ENCODE measurements around the gene HBM. TPM values are rescaled to one million over a fixed set of nuclear protein-coding genes. Genes with fewer than 3 reads are reported as not detected.
A peak's percentile ranks its signal among the peaks of the same experiment; 100 is the strongest.

Gene HBM
- total and polyA plus RNA-seq, 5 donors: not detected

DNA sequence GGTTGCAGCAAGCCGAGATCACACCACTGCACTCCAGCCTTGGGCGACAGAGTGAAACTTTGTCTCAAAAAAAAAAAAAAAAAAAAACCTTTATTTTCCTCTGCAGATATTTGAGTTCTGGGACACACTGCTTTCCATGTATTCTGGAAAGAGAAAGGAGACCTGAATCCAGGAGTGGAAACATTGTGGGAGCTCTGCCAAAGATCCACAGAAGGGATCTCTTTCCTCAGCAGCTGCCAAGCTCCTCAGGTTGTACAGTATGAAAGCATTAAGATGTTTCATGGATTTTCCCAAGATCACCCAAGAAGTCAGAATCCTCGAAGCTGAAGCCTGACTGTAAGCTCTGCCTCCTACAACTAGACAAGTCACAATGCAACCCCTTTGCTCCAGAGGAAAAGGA, 40.8 kb upstream of the HBM start:
- DNase-seq (no peak), ATAC-seq (no peak)
- Histone ChIP-seq H3K27ac (ENCODE audit: low read length) (no peak overlapping the region), H3K4me1 (ENCODE audit: control insufficient read depth, insufficient read depth, low read length) (no peaks in the 10 kb centered on the region), H3K9me3 (ENCODE audit: control insufficient read depth, low read length) (no peaks in the 10 kb centered on the region), H3K27me3 (ENCODE audit: control insufficient read depth, insufficient read depth) (no peaks in the 10 kb centered on the region), H3K4me3 (ENCODE audit: low read length) (no peak overlapping the region)
- WGBS: 85% methylated on average over 3 of the region's 3 CpGs
- intact Hi-C loops (cut with DNase I): no loop called here

DNA sequence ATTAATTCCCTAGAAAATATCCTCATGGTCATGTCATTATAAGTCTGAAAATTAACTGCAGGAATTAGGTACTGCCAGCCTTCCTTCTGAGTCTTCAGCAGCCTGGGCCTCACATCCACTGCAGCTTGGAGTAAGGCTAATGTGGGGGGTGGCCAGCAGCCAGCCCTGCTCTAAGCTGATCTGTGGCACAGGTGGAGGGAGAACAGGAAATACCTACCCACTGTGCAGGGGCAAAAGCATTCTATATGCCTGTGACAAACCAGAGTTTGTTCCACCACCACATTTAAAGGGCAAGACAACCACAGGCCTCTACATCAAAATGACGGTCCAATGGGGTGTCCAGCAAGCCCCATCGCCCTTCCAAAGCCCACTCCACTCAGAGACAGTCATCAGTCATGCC, 36.7 kb upstream of the HBM start:
- Histone ChIP-seq H3K27me3 (ENCODE audit: control insufficient read depth, insufficient read depth) (no peaks in the 10 kb centered on the region), H3K4me3 (ENCODE audit: low read length) (no peak overlapping the region), H3K27ac (ENCODE audit: low read length) (no peak overlapping the region), H3K9me3 (ENCODE audit: control insufficient read depth, low read length) (no peaks in the 10 kb centered on the region), H3K4me1 (ENCODE audit: control insufficient read depth, insufficient read depth, low read length) (no peaks in the 10 kb centered on the region)
- intact Hi-C loops (cut with DNase I): no loop called here
- WGBS: 95% methylated on average over 2 of the region's 2 CpGs
- ATAC-seq (no peak), DNase-seq (no peak)

DNA sequence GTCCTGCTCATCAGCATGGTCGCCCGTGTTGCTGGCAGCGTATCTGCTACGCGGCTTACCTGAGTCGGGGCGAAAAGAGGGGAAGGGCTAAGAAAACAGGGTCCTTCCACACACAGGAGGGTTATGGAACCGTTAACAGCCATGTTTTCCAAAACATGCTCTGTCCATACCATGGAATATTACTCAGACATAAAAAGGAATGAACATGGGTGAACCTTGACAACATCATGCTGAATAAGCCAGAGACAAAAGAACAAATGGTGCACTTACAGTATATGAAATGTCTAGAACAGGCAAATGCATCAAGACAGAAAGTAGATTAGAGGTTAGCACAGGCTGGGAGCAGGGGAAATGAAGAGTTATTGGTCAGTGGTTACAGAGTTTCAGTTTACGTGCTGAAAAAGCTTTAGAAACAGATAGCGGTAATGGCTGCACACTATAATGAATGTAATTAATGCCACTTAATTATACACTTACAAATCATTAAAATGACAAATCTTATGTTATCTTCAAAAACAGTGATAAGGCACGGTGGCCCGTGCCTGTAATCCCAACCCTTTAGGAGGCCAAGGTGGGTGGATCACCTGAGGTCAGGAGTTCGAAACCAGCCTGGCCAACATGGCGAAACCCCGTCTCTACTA, 35.1 kb upstream of the HBM start:
- WGBS: 96% methylated on average over 15 of the region's 15 CpGs
- no peak for ATAC-seq
- Histone ChIP-seq H3K9me3 (ENCODE audit: control insufficient read depth, low read length) (no peaks in the 10 kb centered on the region), H3K4me3 (ENCODE audit: low read length) (no peak overlapping the region), H3K27ac (ENCODE audit: low read length) (no peak overlapping the region), H3K4me1 (ENCODE audit: control insufficient read depth, insufficient read depth, low read length) (no peaks in the 10 kb centered on the region), H3K27me3 (ENCODE audit: control insufficient read depth, insufficient read depth) (no peaks in the 10 kb centered on the region)
- no peak for DNase-seq
- intact Hi-C loops (cut with DNase I): no loop called here

DNA sequence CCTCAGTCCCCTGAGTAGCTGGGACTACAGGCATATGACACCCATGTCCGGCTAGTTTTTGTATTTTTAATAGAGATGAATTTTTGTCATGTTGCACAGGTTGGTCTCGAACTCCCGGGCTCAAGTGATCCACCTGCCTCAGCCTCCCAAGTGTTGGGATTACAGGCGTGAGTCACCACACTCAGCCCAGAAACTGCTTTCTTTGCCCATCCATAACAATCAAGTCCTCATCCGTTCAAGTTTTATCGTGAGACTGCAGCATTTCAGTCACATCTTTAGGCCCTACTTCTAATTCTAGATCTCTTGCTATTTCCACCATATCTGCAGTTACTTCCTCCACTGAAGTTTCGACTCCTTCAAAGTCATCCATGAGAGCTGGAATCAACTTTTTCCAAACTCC, 33.7 kb upstream of the HBM start:
- peaks cover under 1% of the 10 kb centered on the region for H3K4me1 ChIP-seq (ENCODE audit: control insufficient read depth, insufficient read depth, low read length)
- H3K27ac ChIP-seq (ENCODE audit: low read length): no peak overlapping the region
- H3K27me3 ChIP-seq (ENCODE audit: control insufficient read depth, insufficient read depth): no peaks in the 10 kb centered on the region
- H3K9me3 ChIP-seq (ENCODE audit: control insufficient read depth, low read length): no peaks in the 10 kb centered on the region
- H3K4me3 ChIP-seq (ENCODE audit: low read length): no peak overlapping the region
- 94% methylated on average over 7 of the region's 7 CpGs for whole genome bisulfite sequencing
- no peak for DNase-seq
- ATAC-seq: no peak
- intact Hi-C loops (cut with DNase I): no loop called here

DNA sequence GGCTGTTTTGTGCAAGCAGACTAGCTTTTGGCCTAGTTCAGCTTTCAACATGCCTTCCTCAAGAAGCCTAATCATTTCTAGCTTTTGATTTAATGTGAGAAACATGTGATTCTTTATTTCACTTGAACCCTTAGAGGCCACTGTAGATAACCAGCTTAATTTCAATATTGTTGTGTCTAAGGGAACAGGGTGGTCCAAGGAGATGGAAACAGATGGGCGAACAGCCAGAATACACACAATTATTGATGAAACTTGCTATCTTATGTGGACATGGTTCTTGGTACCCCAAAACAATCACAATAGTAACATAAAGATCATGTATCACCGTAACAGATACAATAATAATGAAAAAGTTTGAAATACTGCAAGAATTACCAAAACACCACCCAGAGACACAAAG, 32.1 kb upstream of the HBM start:
- intact Hi-C loops (cut with DNase I): no loop called here
- H3K4me3 ChIP-seq (ENCODE audit: low read length): no peak overlapping the region
- no peak for ATAC-seq
- peaks cover 2% of the 10 kb centered on the region for H3K4me1 ChIP-seq (ENCODE audit: control insufficient read depth, insufficient read depth, low read length)
- H3K9me3 ChIP-seq (ENCODE audit: control insufficient read depth, low read length): no peaks in the 10 kb centered on the region
- DNase-seq: no peak
- 94% methylated on average over 2 of the region's 2 CpGs for WGBS
- no peak overlapping the region for H3K27ac ChIP-seq (ENCODE audit: low read length)
- H3K27me3 ChIP-seq (ENCODE audit: control insufficient read depth, insufficient read depth): no peaks in the 10 kb centered on the region

DNA sequence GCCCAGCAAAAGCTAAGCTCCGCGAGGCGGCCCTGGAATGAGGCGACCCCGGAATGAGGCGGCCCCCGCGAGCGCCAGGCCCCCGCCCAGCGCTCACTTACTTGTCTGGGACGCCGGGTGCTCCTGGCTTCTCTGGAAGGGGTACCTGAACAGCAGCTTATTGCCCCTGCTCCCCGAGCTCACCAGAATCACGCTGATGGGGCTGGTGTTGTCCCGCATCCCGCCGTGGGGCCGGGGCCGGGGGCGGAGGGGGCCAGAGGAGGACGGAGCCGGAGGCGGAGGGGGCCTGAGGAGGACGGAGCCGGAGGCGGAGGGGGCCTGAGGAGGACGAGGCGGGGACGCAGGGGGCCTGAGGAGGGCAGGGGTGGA, 27.7 kb upstream of the HBM start:
- under 1% methylated on average over 30 of the region's 30 CpGs for WGBS
- Histone ChIP-seq H3K4me1 (ENCODE audit: control insufficient read depth, insufficient read depth, low read length) (peaks cover 2% of the 10 kb centered on the region), H3K27ac (ENCODE audit: low read length) (no peak overlapping the region), H3K4me3 (ENCODE audit: low read length) (peak overlapping the region; percentile 97), H3K27me3 (ENCODE audit: control insufficient read depth, insufficient read depth) (no peaks in the 10 kb centered on the region), H3K9me3 (ENCODE audit: control insufficient read depth, low read length) (no peaks in the 10 kb centered on the region)
- DNase-seq (peak; percentile 25 to 69 (median 65)), ATAC-seq (peak; percentile 39 to 48)
- intact Hi-C loops (cut with DNase I): no loop called here

DNA sequence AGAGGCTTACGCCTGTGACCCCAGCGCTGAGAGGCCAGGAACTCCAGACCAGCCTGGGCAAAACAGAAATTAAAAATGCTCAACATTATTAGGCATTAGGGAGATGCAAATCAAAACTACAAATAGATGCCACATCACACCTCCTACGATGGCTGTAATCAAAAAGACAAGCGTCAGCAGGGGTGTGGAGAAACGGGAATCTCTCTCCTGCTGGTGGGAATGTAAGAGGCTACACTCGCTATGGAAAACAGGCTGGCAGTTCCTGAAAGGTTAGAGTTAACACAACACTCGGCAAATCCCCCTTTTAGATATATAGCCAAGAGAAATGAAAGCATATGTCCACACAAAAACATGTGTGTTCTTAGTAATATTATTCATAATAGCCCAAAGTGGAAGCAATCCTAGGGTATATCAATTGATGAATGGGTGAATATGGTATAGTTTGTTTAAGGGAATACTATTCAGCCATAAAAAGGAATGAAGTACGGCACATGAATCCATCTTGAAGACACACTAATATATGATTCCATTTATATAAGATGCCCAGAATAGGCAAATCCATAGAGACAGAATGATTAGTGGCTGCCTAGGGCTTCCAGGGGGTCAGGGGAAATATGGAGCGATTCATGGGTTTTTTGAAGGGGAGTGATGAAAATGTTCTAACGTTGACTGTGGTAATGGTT, 25.5 kb upstream of the HBM start:
- no peaks in the 10 kb centered on the region for H3K27me3 ChIP-seq (ENCODE audit: control insufficient read depth, insufficient read depth)
- DNase-seq (no peak), ATAC-seq (no peak)
- no peaks in the 10 kb centered on the region for H3K9me3 ChIP-seq (ENCODE audit: control insufficient read depth, low read length)
- peaks cover 2% of the 10 kb centered on the region for H3K4me1 ChIP-seq (ENCODE audit: control insufficient read depth, insufficient read depth, low read length)
- intact Hi-C loops (cut with DNase I): no loop called here
- WGBS: 60% methylated on average over 10 of the region's 10 CpGs
- no peak overlapping the region for H3K27ac ChIP-seq (ENCODE audit: low read length)
- no peak overlapping the region for H3K4me3 ChIP-seq (ENCODE audit: low read length)

DNA sequence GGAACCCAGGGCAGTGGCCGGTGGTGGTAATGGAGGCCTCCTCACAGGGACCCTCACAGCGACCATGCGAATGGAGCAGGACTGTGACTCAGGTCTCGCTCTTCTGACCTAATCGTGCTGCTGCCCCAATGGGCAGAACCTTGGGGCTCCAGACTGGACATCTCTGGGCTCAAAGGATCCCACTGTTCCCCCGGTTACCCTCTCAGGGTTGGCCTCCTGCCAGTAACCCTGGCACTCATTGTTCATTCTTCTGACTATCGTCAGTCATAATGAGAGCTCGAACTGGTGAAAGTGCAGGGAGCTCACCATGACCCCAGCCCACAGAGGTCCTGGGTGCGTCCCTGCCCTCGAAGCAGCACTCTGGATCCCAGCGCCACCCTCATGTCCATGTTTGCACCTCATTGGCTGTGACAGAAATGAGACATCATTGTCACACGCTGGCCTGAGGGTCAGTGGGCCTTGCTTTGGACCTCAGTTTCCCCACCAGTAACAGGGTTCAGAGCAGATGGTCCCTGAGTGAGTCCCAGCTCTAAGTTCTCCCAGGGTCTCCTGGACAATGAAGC, 23.3 kb upstream of the HBM start:
- DNase-seq (no peak), ATAC-seq (no peak)
- Histone ChIP-seq H3K27me3 (ENCODE audit: control insufficient read depth, insufficient read depth) (no peaks in the 10 kb centered on the region), H3K4me3 (ENCODE audit: low read length) (no peak overlapping the region), H3K27ac (ENCODE audit: low read length) (no peak overlapping the region), H3K9me3 (ENCODE audit: control insufficient read depth, low read length) (no peaks in the 10 kb centered on the region), H3K4me1 (ENCODE audit: control insufficient read depth, insufficient read depth, low read length) (no peaks in the 10 kb centered on the region)
- intact Hi-C loops (cut with DNase I): no loop called here
- WGBS: 70% methylated on average over 12 of the region's 12 CpGs

DNA sequence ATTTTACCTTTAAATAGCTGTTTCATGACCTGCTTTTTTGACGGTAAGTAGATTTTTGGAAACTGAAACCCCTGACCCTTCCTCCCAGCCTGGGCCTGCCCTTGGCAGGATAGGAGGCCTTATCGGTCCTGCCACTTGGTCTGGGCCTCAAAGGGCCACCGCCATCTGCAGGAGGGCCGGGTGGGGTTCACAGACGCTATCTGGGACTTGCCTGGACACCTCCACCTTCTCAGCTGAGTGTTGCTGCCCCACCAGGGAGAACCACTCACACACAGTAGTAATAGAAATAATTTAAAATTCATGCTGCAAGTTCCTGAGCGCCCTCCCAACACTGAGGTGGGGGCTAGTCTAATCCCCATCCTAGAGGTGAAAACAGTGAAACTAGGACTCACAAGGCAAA, 22.7 kb upstream of the HBM start:
- Histone ChIP-seq H3K9me3 (ENCODE audit: control insufficient read depth, low read length) (no peaks in the 10 kb centered on the region), H3K27me3 (ENCODE audit: control insufficient read depth, insufficient read depth) (no peaks in the 10 kb centered on the region), H3K27ac (ENCODE audit: low read length) (no peak overlapping the region), H3K4me3 (ENCODE audit: low read length) (no peak overlapping the region), H3K4me1 (ENCODE audit: control insufficient read depth, insufficient read depth, low read length) (no peaks in the 10 kb centered on the region)
- no peak for DNase-seq
- no peak for ATAC-seq
- intact Hi-C loops (cut with DNase I): no loop called here
- WGBS: 74% methylated on average over 6 of the region's 6 CpGs

DNA sequence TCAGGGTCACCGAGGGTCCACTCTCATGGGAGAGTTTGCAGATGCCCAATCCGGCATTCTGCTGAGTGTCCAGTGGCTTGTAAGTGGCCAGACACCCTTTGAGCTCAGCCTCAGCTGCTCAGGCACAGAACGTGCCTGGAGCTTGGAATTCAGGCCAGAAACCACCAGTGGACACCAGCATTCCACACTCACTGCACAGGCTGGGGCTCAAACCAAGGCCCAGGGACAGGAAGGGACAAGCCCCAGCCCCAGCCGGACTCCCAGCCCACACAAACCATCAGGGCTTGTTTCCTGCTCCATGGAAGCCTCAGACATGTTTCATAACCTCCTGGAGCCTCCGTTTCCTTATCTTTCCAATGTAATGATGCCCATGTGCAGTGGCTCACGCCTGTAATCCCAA, 22.3 kb upstream of the HBM start:
- Histone ChIP-seq H3K4me3 (ENCODE audit: low read length) (no peak overlapping the region), H3K4me1 (ENCODE audit: control insufficient read depth, insufficient read depth, low read length) (no peaks in the 10 kb centered on the region), H3K27ac (ENCODE audit: low read length) (no peak overlapping the region), H3K27me3 (ENCODE audit: control insufficient read depth, insufficient read depth) (no peaks in the 10 kb centered on the region), H3K9me3 (ENCODE audit: control insufficient read depth, low read length) (no peaks in the 10 kb centered on the region)
- no peak for ATAC-seq
- intact Hi-C loops (cut with DNase I): no loop called here
- no peak for DNase-seq
- WGBS: 55% methylated on average over 6 of the region's 6 CpGs

DNA sequence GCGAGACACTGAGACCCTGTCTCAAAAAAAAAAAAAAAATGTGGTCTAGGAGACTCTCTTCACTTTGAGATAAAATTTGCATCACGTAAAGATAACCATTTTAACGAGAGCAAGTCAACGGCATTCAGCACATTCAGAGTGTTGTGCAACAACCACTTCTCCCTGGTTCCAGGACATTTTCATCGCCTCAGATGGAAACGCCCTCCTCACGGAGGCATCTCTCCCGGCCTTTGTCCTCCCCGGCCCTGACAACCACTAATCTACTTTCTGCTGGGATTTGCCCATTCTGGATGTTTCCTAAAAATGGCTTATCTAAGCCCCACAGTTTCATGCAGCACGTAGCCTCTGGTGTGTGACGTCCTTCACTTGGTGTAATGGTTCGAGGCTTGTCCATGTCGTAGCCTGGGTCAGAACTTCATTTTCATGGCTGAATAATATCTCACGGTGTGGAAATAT, 21.0 kb upstream of the HBM start:
- DNase-seq: no peak
- 70% methylated on average over 14 of the region's 14 CpGs for WGBS
- intact Hi-C loops (cut with DNase I): no loop called here

More for the DNA sequence above, 21.0 kb upstream of the HBM start:
- ATAC-seq: no peak
- H3K4me1 ChIP-seq (ENCODE audit: control insufficient read depth, insufficient read depth, low read length): no peaks in the 10 kb centered on the region
- H3K27ac ChIP-seq (ENCODE audit: low read length): no peak overlapping the region
- H3K4me3 ChIP-seq (ENCODE audit: low read length): no peak overlapping the region
- no peaks in the 10 kb centered on the region for H3K27me3 ChIP-seq (ENCODE audit: control insufficient read depth, insufficient read depth)
- no peaks in the 10 kb centered on the region for H3K9me3 ChIP-seq (ENCODE audit: control insufficient read depth, low read length)
